PC-9 (cell line): ENCODE results near the gene NUP205. TPM values are rescaled to one million over a fixed set of nuclear protein-coding genes. Genes with fewer than 3 reads are reported as not detected.

Source experiments
- BruUV-seq: library from RNA; stranded (reverse); fragments of 400-500 nt; replicated peaks from 2 replicates; lab custom pipeline; 2021; lab: Mats Ljungman, UMichigan
- CTCF ChIA-PET: fragments of 300-600 bp; sonication (Branson Sonifier 250); formaldehyde crosslinking; loops from one replicate; lab custom pipeline; 2022; ENCODE audit warnings: antibody characterized with exemption; lab: Charles Lee
- POLR2A ChIA-PET: fragments of 300-600 bp; sonication (Branson Sonifier 250); formaldehyde crosslinking; loops from one replicate; lab custom pipeline; 2022; ENCODE audit warnings: antibody characterized with exemption; ENCODE audit not compliant: unreplicated experiment; lab: Charles Lee
- DNase-seq, 2 experiments: peaks; one replicate each; pipeline versions ENCODE4 v3.0.0 to v3.0.0-alpha.2; 2015 to 2022; ENCODE audit warnings: mixed read lengths in 1 of 2
- H2AFZ ChIP-seq: fragments of 200-600 bp; sonication (generic); 2 replicates; pipeline ENCODE4 v1.8.1; 2017; ENCODE audit warnings: antibody characterized with exemption
- H3F3A ChIP-seq: fragments of 200-600 bp; sonication (generic); 2 replicates; pipeline ENCODE4 v1.8.1; 2017; ENCODE audit warnings: antibody characterized with exemption, mild to moderate bottlenecking, low read depth; ENCODE audit not compliant: insufficient read depth
- H3K27ac ChIP-seq: fragments of 200-600 bp; sonication (generic); 2 replicates; pipeline ENCODE4 v1.6.1; 2016; ENCODE audit warnings: mixed run types
- H3K27me3 ChIP-seq: fragments of 200-600 bp; sonication (generic); 2 replicates; pipeline ENCODE4 v1.6.1; 2016; ENCODE audit warnings: low read depth, mixed run types; ENCODE audit not compliant: insufficient read depth
- H3K36me3 ChIP-seq: fragments of 200-600 bp; sonication (generic); 2 replicates; pipeline ENCODE4 v1.6.1; 2016; ENCODE audit warnings: low read depth, mixed run types
- H3K4me1 ChIP-seq: fragments of 200-600 bp; sonication (generic); replicated peaks from 2 replicates; pipeline ENCODE4 v1.6.1; 2016; ENCODE audit warnings: mixed run types; ENCODE audit not compliant: insufficient read depth
- H3K4me2 ChIP-seq: fragments of 200-600 bp; sonication (generic); 2 replicates; pipeline ENCODE4 v1.6.1; 2017; ENCODE audit warnings: mixed run types
- H3K4me3 ChIP-seq: fragments of 200-600 bp; sonication (generic); 2 replicates; pipeline ENCODE4 v1.6.1; 2016; ENCODE audit warnings: mixed run types
- H3K79me2 ChIP-seq: fragments of 200-600 bp; sonication (generic); 2 replicates; pipeline ENCODE4 v1.6.1; 2017; ENCODE audit warnings: low read depth, mixed run types
- H3K9me2 ChIP-seq: fragments of 200-600 bp; sonication (generic); 2 replicates; pipeline ENCODE4 v1.8.1; 2017; ENCODE audit warnings: mild to moderate bottlenecking; ENCODE audit not compliant: insufficient read depth
- H3K9me3 ChIP-seq: fragments of 200-600 bp; sonication (generic); 2 replicates; pipeline ENCODE4 v1.8.1; 2016; ENCODE audit warnings: low read depth; ENCODE audit not compliant: insufficient read depth
- H4K20me1 ChIP-seq: fragments of 200-600 bp; sonication (generic); 2 replicates; pipeline ENCODE4 v1.8.1; 2017; ENCODE audit not compliant: insufficient read depth
- CTCF ChIP-seq: fragments of 200-600 bp; sonication (generic); conservative IDR thresholded peaks from 2 replicates; pipeline ENCODE4 v1.6.1; 2017; ENCODE audit warnings: mixed run types, antibody characterized with exemption, mild to moderate bottlenecking, moderate library complexity
- EZH2 ChIP-seq: fragments of 200-600 bp; sonication (generic); IDR thresholded peaks from 2 replicates; pipeline ENCODE4 v1.8.0; 2017; ENCODE audit warnings: antibody characterized with exemption, low read depth
- intact Hi-C: fragments of 100-400 bp; cut with micrococcal nuclease; formaldehyde crosslinking; loops from one replicate; pipeline ENCODE4 v1.10.0; 2022; ENCODE audit not compliant: unreplicated experiment
- total RNA-seq: library from RNA; stranded (reverse); gene quantifications from 2 replicates; pipeline ENCODE4 v1.2.3, GENCODE V29; 2021

Gene NUP205
- total RNA-seq, 1 experiment from 2014 or later = 108 TPM

- H3F3A ChIP-seq = peaks cover 21% of the 10 kb centered on the region
- H2AFZ ChIP-seq = peak overlapping the region; percentile 93
- intact Hi-C loops = loop anchor here (2.0 to 5.0 kb wide), 2 partner anchors 139 to 1930 kb away; no protein-coding TSS in a partner anchor
- H3K9me2 ChIP-seq = no peaks in the 10 kb centered on the region
- CTCF ChIA-PET = interaction anchor here (2.3 kb wide), 1 partner anchor 11 kb away, joined by 12 read pairs; no protein-coding TSS in a partner anchor
- BruUV-seq = no TSS peak
- no peaks in the 10 kb centered on the region for H3K36me3 ChIP-seq
- peak overlapping the region; percentile 99 for H3K4me3 ChIP-seq
- POLR2A ChIA-PET = interaction anchor here (0.7 kb wide), 1 partner anchor 9 kb away, joined by 3 read pairs; no protein-coding TSS in a partner anchor
- peaks cover 16% of the 10 kb centered on the region for H3K4me1 ChIP-seq
- 0 out of 2 replicates have a peak, but pooled peaks cover 8% of the 10 kb centered on the region for H4K20me1 ChIP-seq
- no peaks in the 10 kb centered on the region for H3K27me3 ChIP-seq
- H3K79me2 ChIP-seq = peaks cover 47% of the 10 kb centered on the region
- no peak for DNase-seq
- peak overlapping the region; percentile 92 for H3K27ac ChIP-seq
- no peaks in the 10 kb centered on the region for H3K9me3 ChIP-seq
- TF ChIP-seq EZH2 (no peak), CTCF (no peak; the same call in 1 of the 2 replicates)
- peak overlapping the region; percentile 72 for H3K4me2 ChIP-seq
Observed at GRCh38 chr7:135662123-135662372, 104.3 kb downstream of the NUP205 start.

GRCh38 chr7:135662373-135663114 lies 104.8 kb downstream of the NUP205 start, which contains the start of gene STMP1:
TSS of gene STMP1 (plus strand) at chr7:135662514.
- TSS peak; percentile 59 for BruUV-seq

More at GRCh38 chr7:135662373-135663114, 104.8 kb downstream of the NUP205 start, which contains the start of gene STMP1:
- peak within 1 kb of the TSS; percentile 93 for H2AFZ ChIP-seq
- H3K27me3 ChIP-seq = no peaks in the 10 kb centered on the region
- TF ChIP-seq EZH2 = no peak
- TF ChIP-seq CTCF = peak; percentile 89
- peak within 1 kb of the TSS; percentile 87 for H3K4me2 ChIP-seq
- intact Hi-C loops = loop anchor here (2.0 to 5.0 kb wide), 2 partner anchors 138 to 1930 kb away; no protein-coding TSS in a partner anchor
- no peaks in the 10 kb centered on the region for H3K36me3 ChIP-seq
- no peaks in the 10 kb centered on the region for H3K9me3 ChIP-seq
- peak; percentile 83 to 97 for DNase-seq
- H3K4me3 ChIP-seq = peak within 1 kb of the TSS; percentile 99
- CTCF ChIA-PET = interaction anchor here (0.6 to 2.3 kb wide), 4 partner anchors 10 to 362 kb away, joined by 3 to 16 read pairs (median 8); no protein-coding TSS in a partner anchor
- H3F3A ChIP-seq = peaks cover 21% of the 10 kb centered on the region
- H4K20me1 ChIP-seq = 0 out of 2 replicates have a peak, but pooled peaks cover 8% of the 10 kb centered on the region
- peaks cover 16% of the 10 kb centered on the region for H3K4me1 ChIP-seq
- POLR2A ChIA-PET = interaction anchor here (0.6 to 0.7 kb wide), 4 partner anchors 8 to 1230 kb away, joined by 3 to 11 read pairs (median 8); no protein-coding TSS in a partner anchor
- peak within 1 kb of the TSS; percentile 92 for H3K27ac ChIP-seq
- peaks cover 52% of the 10 kb centered on the region for H3K79me2 ChIP-seq
- H3K9me2 ChIP-seq = no peaks in the 10 kb centered on the region
